Uterus (tissue), 4 donors: Measurements from ENCODE around the gene PAPOLB. TPM values are rescaled to one million over a fixed set of nuclear protein-coding genes. Genes with fewer than 3 reads are reported as not detected.

Experiments used
- DNase-seq, 2 donors: peaks; one replicate each; pipeline ENCODE4 v3.0.0-alpha.2; 2019 to 2020
- H3K27ac ChIP-seq, 2 donors: fragments of 200-600 bp; sonication (generic); 1 replicate in 1 of 2; 2 replicates in 1 of 2; pipeline ENCODE4 v1.5.1; 2016 to 2018
- H3K27me3 ChIP-seq, 2 donors: fragments of 200-600 bp; sonication (generic); one replicate each; pipeline ENCODE4 v1.5.1; 2018 to 2019; ENCODE audit warnings: control low read depth in 1 of 2
- H3K36me3 ChIP-seq, 2 donors: fragments of 200-600 bp; sonication (generic); one replicate each; pipeline ENCODE4 v1.5.1; 2019; ENCODE audit warnings: control low read depth in 1 of 2
- H3K4me1 ChIP-seq, 2 donors: fragments of 200-600 bp; sonication (generic); one replicate each; pipeline ENCODE4 v1.5.1; 2018 to 2019; ENCODE audit warnings: control low read depth in 1 of 2
- H3K4me3 ChIP-seq, 2 donors: fragments of 200-600 bp; sonication (generic); 1 replicate in 1 of 2; 2 replicates in 1 of 2; pipeline ENCODE4 v1.5.1; 2018 to 2019; ENCODE audit warnings: mild to moderate bottlenecking in 1 of 2
- H3K9me3 ChIP-seq, 2 donors: fragments of 200-600 bp; sonication (generic); one replicate each; pipeline ENCODE4 v1.5.1; 2019; ENCODE audit warnings: control low read depth in 1 of 2
- CTCF ChIP-seq, 4 experiments: fragments of 200-600 bp in 2 of 4; fragments of 450-650 bp in 2 of 4; sonication (generic) in 2 of 4; IDR thresholded peaks; one replicate each; pipeline ENCODE4 v1.5.1; 2016 to 2019; ENCODE audit warnings: antibody characterized with exemption in 4 of 4, mild to moderate bottlenecking in 2 of 4, moderate library complexity in 1 of 4
- POLR2A ChIP-seq, 2 donors: fragments of 450-650 bp; IDR thresholded peaks; one replicate each; pipeline ENCODE4 v1.6.1; 2016; ENCODE audit warnings: antibody characterized with exemption in 2 of 2, mild to moderate bottlenecking in 1 of 2, moderate library complexity in 1 of 2
- intact Hi-C: fragments of 100-400 bp; cut with DNase I; formaldehyde crosslinking; loops from one replicate; pipeline ENCODE4 v1.15.1; 2023; ENCODE audit warnings: low total_unique reads
- total RNA-seq, 4 donors: library from RNA; depleted of rRNA in 3 of 4; stranded (reverse); fragments of >200 nt in 3 of 4; gene quantifications; one replicate each; pipeline versions ENCODE4 v1.1.0 to v1.2.4, GENCODE V29; 2014 to 2023
- donor health status: DM: yes; HTN: yes; CAD: no.

PAPOLB gene
- total RNA-seq, 4 donors from 2014 or later: 0.24 to 1.6 (median 0.29) TPM; not detected in 1

GRCh38 chr7:4819560-4820404, 42.0 kb downstream of the PAPOLB start:
- Histone ChIP-seq H3K27ac (peak overlapping the region; percentile 13 to 18), H3K4me3 (no peak overlapping the region), H3K27me3 (no peaks in the 10 kb centered on the region), H3K4me1 (no peaks in the 10 kb centered on the region), H3K36me3 (no peaks in the 10 kb centered on the region), H3K9me3 (no peaks in the 10 kb centered on the region)
- DNase-seq: no peak
- TF ChIP-seq CTCF (IDR thresholded peaks at IDR 0.05) (no peak), POLR2A (IDR thresholded peaks at IDR 0.05) (no peak)
- intact Hi-C loops: no loop called here

- peak in 1 of 2 donors; percentile 47 for DNase-seq
- no peak overlapping the region for H3K4me3 ChIP-seq
- H3K9me3 ChIP-seq: no peaks in the 10 kb centered on the region
- TF ChIP-seq POLR2A (IDR thresholded peaks at IDR 0.05) (no peak), CTCF (IDR thresholded peaks at IDR 0.05) (no peak)
- H3K27ac ChIP-seq: peak overlapping the region in 1 of 2 donors; percentile 11
- H3K4me1 ChIP-seq: no peaks in the 10 kb centered on the region
- H3K36me3 ChIP-seq: no peaks in the 10 kb centered on the region
- intact Hi-C loops: no loop called here
- no peaks in the 10 kb centered on the region for H3K27me3 ChIP-seq
Observed at GRCh38 chr7:4818000-4818794, 43.6 kb downstream of the PAPOLB start.

DNA sequence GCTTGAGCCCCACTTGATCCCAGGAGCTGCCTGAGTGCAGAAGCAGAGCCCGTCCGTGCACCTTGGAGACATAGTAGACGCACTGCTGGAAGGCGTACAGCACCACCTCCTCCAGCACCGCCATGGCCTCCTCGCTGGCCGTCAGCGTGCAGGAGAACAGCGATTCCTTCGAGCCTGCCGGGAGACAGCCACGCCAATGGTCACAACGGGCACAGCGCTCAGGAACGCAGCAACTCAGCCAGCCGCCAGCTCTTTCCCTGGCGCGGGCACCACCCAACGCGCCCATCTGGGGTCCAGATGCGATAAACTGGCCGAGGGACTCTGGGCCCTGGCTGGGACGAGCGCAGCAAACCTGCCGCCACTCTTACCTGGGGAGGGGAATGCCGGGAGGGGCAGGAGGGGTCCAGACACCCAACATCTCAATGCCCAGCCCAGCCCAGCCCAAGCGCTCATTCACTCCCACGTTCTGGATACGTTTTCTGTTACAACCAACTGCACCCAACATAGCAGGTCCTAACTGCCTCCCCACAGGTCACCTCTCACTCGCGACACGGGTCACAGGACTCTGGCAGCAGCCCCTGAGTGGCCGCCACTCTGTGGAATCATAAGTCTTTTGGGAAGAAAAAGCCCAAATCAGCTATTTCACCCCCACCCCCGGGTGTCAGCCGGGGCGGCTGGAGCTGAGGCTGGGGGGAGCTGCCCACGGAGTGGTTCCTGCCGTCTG, 44.5 kb downstream of the PAPOLB start:
- no peaks in the 10 kb centered on the region for H3K4me1 ChIP-seq
- H3K27ac ChIP-seq: peak overlapping the region in 1 of 2 donors; percentile 11
- no peaks in the 10 kb centered on the region for H3K27me3 ChIP-seq
- no peaks in the 10 kb centered on the region for H3K9me3 ChIP-seq
- no peak for TF ChIP-seq CTCF (IDR thresholded peaks at IDR 0.05)
- no peak for TF ChIP-seq POLR2A (IDR thresholded peaks at IDR 0.05)
- H3K36me3 ChIP-seq: no peaks in the 10 kb centered on the region
- H3K4me3 ChIP-seq: no peak overlapping the region
- intact Hi-C loops: no loop called here
- DNase-seq: no peak

GRCh38 chr7:4816419-4817080, 45.3 kb downstream of the PAPOLB start:
- no peaks in the 10 kb centered on the region for H3K4me1 ChIP-seq
- no peak overlapping the region for H3K4me3 ChIP-seq
- intact Hi-C loops: no loop called here
- H3K9me3 ChIP-seq: no peaks in the 10 kb centered on the region
- DNase-seq: no peak
- no peak overlapping the region for H3K27ac ChIP-seq
- TF ChIP-seq POLR2A (IDR thresholded peaks at IDR 0.05) (no peak), CTCF (IDR thresholded peaks at IDR 0.05) (no peak)
- H3K27me3 ChIP-seq: no peaks in the 10 kb centered on the region
- H3K36me3 ChIP-seq: no peaks in the 10 kb centered on the region
